ENCODE data around the gene FAM170B.

DNA sequence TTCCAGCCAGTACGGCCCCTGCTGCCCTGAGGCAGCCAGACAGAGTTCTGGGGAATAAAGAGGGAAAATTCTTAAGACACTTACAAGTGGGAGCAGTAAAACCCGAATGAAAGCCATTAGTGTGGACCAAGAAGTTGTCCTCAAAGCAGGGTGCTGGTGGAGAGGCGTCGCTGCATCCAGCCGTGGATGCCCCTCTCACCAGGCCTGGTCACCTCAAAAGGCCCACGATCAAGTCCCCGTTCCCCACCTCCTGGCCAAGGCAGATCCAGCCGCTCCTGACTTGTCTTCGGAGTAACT, 19.2 kb downstream of the FAM170B start:
- TF ChIP-seq, protein P1, sequence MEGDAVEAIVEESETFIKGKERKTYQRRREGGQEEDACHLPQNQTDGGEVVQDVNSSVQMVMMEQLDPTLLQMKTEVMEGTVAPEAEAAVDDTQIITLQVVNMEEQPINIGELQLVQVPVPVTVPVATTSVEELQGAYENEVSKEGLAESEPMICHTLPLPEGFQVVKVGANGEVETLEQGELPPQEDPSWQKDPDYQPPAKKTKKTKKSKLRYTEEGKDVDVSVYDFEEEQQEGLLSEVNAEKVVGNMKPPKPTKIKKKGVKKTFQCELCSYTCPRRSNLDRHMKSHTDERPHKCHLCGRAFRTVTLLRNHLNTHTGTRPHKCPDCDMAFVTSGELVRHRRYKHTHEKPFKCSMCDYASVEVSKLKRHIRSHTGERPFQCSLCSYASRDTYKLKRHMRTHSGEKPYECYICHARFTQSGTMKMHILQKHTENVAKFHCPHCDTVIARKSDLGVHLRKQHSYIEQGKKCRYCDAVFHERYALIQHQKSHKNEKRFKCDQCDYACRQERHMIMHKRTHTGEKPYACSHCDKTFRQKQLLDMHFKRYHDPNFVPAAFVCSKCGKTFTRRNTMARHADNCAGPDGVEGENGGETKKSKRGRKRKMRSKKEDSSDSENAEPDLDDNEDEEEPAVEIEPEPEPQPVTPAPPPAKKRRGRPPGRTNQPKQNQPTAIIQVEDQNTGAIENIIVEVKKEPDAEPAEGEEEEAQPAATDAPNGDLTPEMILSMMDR (IDR thresholded peaks at IDR 0.05): no peak
- TF ChIP-seq POLR2A (IDR thresholded peaks at IDR 0.05; ENCODE audit: low read depth): no peak
- no peak for TF ChIP-seq EP300 (IDR thresholded peaks at IDR 0.05)
- no peak for TF ChIP-seq POLR2AphosphoS5 (IDR thresholded peaks at IDR 0.05)

Measured in esophagus muscularis mucosa (tissue), 4 donors.